Left renal pelvis (tissue), 4 donors: Measurements from ENCODE around the gene SMIM20. TPM values are rescaled to one million over a fixed set of nuclear protein-coding genes. Genes with fewer than 3 reads are reported as not detected.
"Not testable (repeated sequence)": the region's sequence is repeated elsewhere in the genome, so short reads cannot be mapped to it uniquely, and the experiment has no call there.

ENCODE experiments used
- DNase-seq, 4 donors: peaks; one replicate each; pipeline ENCODE4 v3.0.0-alpha.2; 2013; ENCODE audit warnings: low read depth in 4 of 4, low spot score in 3 of 4
- polyA plus RNA-seq, 4 donors: library from polyadenylated mRNA; unstranded; fragments of 120-200 nt; gene quantifications; one replicate each; pipeline ENCODE4 v1.2.1, GENCODE V29; 2013; ENCODE audit not compliant: insufficient read length in 4 of 4

SMIM20 gene
- polyA plus RNA-seq, 4 donors, result 35.1 to 63.2 (median 45.9) TPM

- DNase-seq, result no peak
Observed at GRCh38 chr4:25890571-25891485, 23.2 kb upstream of the SMIM20 start.

GRCh38 chr4:25892796-25893195 lies 21.2 kb upstream of the SMIM20 start:
- DNase-seq, result no peak

GRCh38 chr4:25896776-25897539 lies 17.1 kb upstream of the SMIM20 start:
- DNase-seq, result no peak

- DNase-seq, result no peak
Observed at GRCh38 chr4:25900310-25900709, 13.7 kb upstream of the SMIM20 start.

GRCh38 chr4:25901030-25901430 lies 13.0 kb upstream of the SMIM20 start:
- DNase-seq, result no peak

GRCh38 chr4:25903900-25904747 lies 9.9 kb upstream of the SMIM20 start:
- DNase-seq, result no peak

GRCh38 chr4:25904748-25905082 lies 9.3 kb upstream of the SMIM20 start:
- DNase-seq, result no peak

GRCh38 chr4:25905371-25905770 lies 8.6 kb upstream of the SMIM20 start:
- no peak for DNase-seq

- DNase-seq, result not testable (repeated sequence)
Observed at GRCh38 chr4:25906113-25906512, 7.9 kb upstream of the SMIM20 start.

- DNase-seq, result no peak
Observed at GRCh38 chr4:25908491-25908901, 5.5 kb upstream of the SMIM20 start.

- DNase-seq, result no peak
Observed at GRCh38 chr4:25911356-25911755, 2.7 kb upstream of the SMIM20 start.

- peak in 1 of 4 donors; percentile 43 for DNase-seq
Observed at GRCh38 chr4:25913056-25913850, 767 bp upstream of the SMIM20 start.

- DNase-seq, result no peak
Observed at GRCh38 chr4:25914670-25915352, 791 bp downstream of the SMIM20 start.

- no peak for DNase-seq
Observed at GRCh38 chr4:25915353-25915705, 1.3 kb downstream of the SMIM20 start.

GRCh38 chr4:25916870-25917269 lies 2.9 kb downstream of the SMIM20 start:
- no peak for DNase-seq

GRCh38 chr4:25919676-25920075 lies 5.7 kb downstream of the SMIM20 start:
- DNase-seq, result no peak

- no peak for DNase-seq
Observed at GRCh38 chr4:25921922-25922321, 7.9 kb downstream of the SMIM20 start.

GRCh38 chr4:25922812-25923369 lies 8.9 kb downstream of the SMIM20 start:
- DNase-seq, result no peak

GRCh38 chr4:25923745-25924144 lies 9.7 kb downstream of the SMIM20 start:
- no peak for DNase-seq
